WTC11 (cell line): ENCODE results near the gene TMEM143. TPM values are rescaled to one million over a fixed set of nuclear protein-coding genes. Genes with fewer than 3 reads are reported as not detected.
"Not testable (repeated sequence)": the region's sequence is repeated elsewhere in the genome, so short reads cannot be mapped to it uniquely, and the experiment has no call there.

ENCODE experiments used
- ATAC-seq: fragments of 200-7000 bp; cut with Tn5 transposase; 2 replicates; pipeline ENCODE4 v1.10.0; 2021; ENCODE audit warnings: mild to moderate bottlenecking, moderate library complexity
- CTCF ChIA-PET: fragments of 300-600 bp; sonication (Branson Sonifier 250); formaldehyde crosslinking; loops from one replicate; lab custom pipeline; 2021; ENCODE audit warnings: antibody characterized with exemption; lab: Charles Lee
- POLR2A ChIA-PET: fragments of 350-600 bp; sonication (Branson Sonifier 250); formaldehyde crosslinking; loops from one replicate; lab custom pipeline; 2021; ENCODE audit warnings: antibody characterized with exemption; lab: Charles Lee
- DNase-seq: peaks from one replicate; pipeline ENCODE4 v3.0.0; 2021; ENCODE audit warnings: low spot score
- H3K27ac Mint-ChIP-seq: 2 replicates; pipeline ENCODE4 v1.8.0; 2021; ENCODE audit warnings: mixed read lengths
- H3K27me3 Mint-ChIP-seq: 2 replicates; pipeline ENCODE4 v1.8.0; 2021; ENCODE audit warnings: low read depth, mild to moderate bottlenecking, moderate library complexity, mixed read lengths
- H3K36me3 Mint-ChIP-seq: 2 replicates; pipeline ENCODE4 v1.8.0; 2021; ENCODE audit warnings: mixed read lengths
- H3K4me1 Mint-ChIP-seq: 2 replicates; pipeline ENCODE4 v1.8.0; 2022; ENCODE audit warnings: mixed read lengths
- H3K4me3 Mint-ChIP-seq: 2 replicates; pipeline ENCODE4 v1.8.0; 2021; ENCODE audit warnings: mild to moderate bottlenecking, moderate library complexity, mixed read lengths
- H3K9me3 Mint-ChIP-seq: 2 replicates; pipeline ENCODE4 v1.8.0; 2021; ENCODE audit warnings: mixed read lengths
- ERG ChIP-seq: fragments of 250-450 bp; sonication (Bioruptor Pico); IDR thresholded peaks from 2 replicates; pipeline ENCODE4 v1.8.0; 2021; ENCODE audit warnings: mild to moderate bottlenecking
- FOXK1 ChIP-seq: sonication (generic); formaldehyde crosslinking; IDR thresholded peaks from 2 replicates; pipeline ENCODE4 v1.8.0; 2022; ENCODE audit warnings: mild to moderate bottlenecking, moderate library complexity, missing genetic modification reagents
- FOXP1 ChIP-seq: sonication (generic); formaldehyde crosslinking; IDR thresholded peaks from 2 replicates; pipeline ENCODE4 v1.8.0; 2022; ENCODE audit warnings: missing genetic modification reagents, mild to moderate bottlenecking, moderate library complexity, borderline replicate concordance
- GABPB1 ChIP-seq: sonication (generic); formaldehyde crosslinking; IDR thresholded peaks from 2 replicates; pipeline ENCODE4 v1.8.1; 2023; ENCODE audit warnings: mild to moderate bottlenecking, missing genetic modification reagents
- GRHL2 ChIP-seq: fragments of 250-450 bp; sonication (Bioruptor Pico); IDR thresholded peaks from 2 replicates; pipeline ENCODE4 v1.8.0; 2022; ENCODE audit warnings: mild to moderate bottlenecking, moderate library complexity; ENCODE audit not compliant: insufficient replicate concordance, severe bottlenecking
- HMGA2 ChIP-seq: fragments of 250-450 bp; sonication (Bioruptor Pico); IDR thresholded peaks from 2 replicates; pipeline ENCODE4 v1.4.0; 2021; ENCODE audit warnings: mild to moderate bottlenecking, moderate library complexity
- IRF2 ChIP-seq: sonication (generic); formaldehyde crosslinking; IDR thresholded peaks from 2 replicates; pipeline ENCODE4 v1.8.0; 2022; ENCODE audit warnings: low read depth, missing genetic modification reagents, borderline replicate concordance
- MXD4 ChIP-seq: fragments of 250-450 bp; sonication (Bioruptor Pico); IDR thresholded peaks from 2 replicates; pipeline ENCODE4 v1.8.0; 2021; ENCODE audit warnings: mild to moderate bottlenecking, moderate library complexity, borderline replicate concordance
- NFATC4 ChIP-seq: fragments of 250-450 bp; sonication (Bioruptor Pico); IDR thresholded peaks from 2 replicates; pipeline ENCODE4 v1.9.0; 2021; ENCODE audit warnings: mild to moderate bottlenecking
- TP53 ChIP-seq: sonication (generic); formaldehyde crosslinking; IDR thresholded peaks from 2 replicates; pipeline ENCODE4 v1.8.1; 2023; ENCODE audit warnings: mild to moderate bottlenecking, missing genetic modification reagents
- ZMAT4 ChIP-seq: fragments of 250-450 bp; sonication (Bioruptor Pico); IDR thresholded peaks from 2 replicates; pipeline ENCODE4 v1.9.0; 2021; ENCODE audit warnings: mild to moderate bottlenecking
- ZSCAN18 ChIP-seq: fragments of 250-450 bp; sonication (Bioruptor Pico); IDR thresholded peaks from 2 replicates; pipeline ENCODE4 v2.1.2; 2022; ENCODE audit warnings: mild to moderate bottlenecking, moderate library complexity
- total RNA-seq: library from RNA; stranded (reverse); gene quantifications from 3 replicates; pipeline ENCODE4 v1.2.3, GENCODE V29; 2021
- TF ChIP-seq, protein P1 (sequence below): sonication (generic); formaldehyde crosslinking; IDR thresholded peaks from 2 replicates; pipeline ENCODE4 v1.8.1; 2023; ENCODE audit warnings: mild to moderate bottlenecking, missing genetic modification reagents, borderline replicate concordance
- TF ChIP-seq, protein P2 (sequence below): fragments of 250-450 bp; sonication (Bioruptor Pico); conservative IDR thresholded peaks from 2 replicates; pipeline ENCODE4 v1.9.0; 2021; ENCODE audit warnings: mild to moderate bottlenecking
- TF ChIP-seq, protein P3 (sequence below): sonication (generic); formaldehyde crosslinking; IDR thresholded peaks from 2 replicates; pipeline ENCODE4 v1.8.1; 2022; ENCODE audit warnings: low read depth, missing genetic modification reagents, borderline replicate concordance
- TF ChIP-seq, protein P4 (sequence below): sonication (generic); formaldehyde crosslinking; IDR thresholded peaks from 2 replicates; pipeline ENCODE4 v1.8.1; 2023; ENCODE audit warnings: mild to moderate bottlenecking, missing genetic modification reagents, moderate library complexity
- TF ChIP-seq, protein P5 (sequence below): sonication (generic); formaldehyde crosslinking; IDR thresholded peaks from 2 replicates; pipeline ENCODE4 v1.8.1; 2022; ENCODE audit warnings: missing genetic modification reagents, borderline replicate concordance

TMEM143 gene
- total RNA-seq, 1 experiment from 2014 or later, result 20.2 TPM

GRCh38 chr19:48318286-48318987 lies 45.3 kb downstream of the TMEM143 start:
- H3K4me3 Mint-ChIP-seq, result no peak overlapping the region
- peaks cover 12% of the 10 kb centered on the region for H3K27me3 Mint-ChIP-seq
- peaks cover 27% of the 10 kb centered on the region for H3K4me1 Mint-ChIP-seq
- DNase-seq (no peak), ATAC-seq (no peak)
- ChIA-PET POLR2A (interaction anchor here (0.8 kb wide), 1 partner anchor 44 kb away, joined by 3 read pairs; no protein-coding TSS in a partner anchor), CTCF (interaction anchor here (0.6 to 12.8 kb wide), 12 partner anchors 9 to 265 kb away, joined by 3 to 404 read pairs (median 4); partner anchors contain the start of genes KDELR1, SYNGR4 and TMEM143)
- no peaks in the 10 kb centered on the region for H3K9me3 Mint-ChIP-seq
- no peak overlapping the region for H3K27ac Mint-ChIP-seq
- TF ChIP-seq GABPB1 (no peak), ZSCAN18 (CRISPR knock-in tag) (no peak)
- H3K36me3 Mint-ChIP-seq, result no peaks in the 10 kb centered on the region

DNA sequence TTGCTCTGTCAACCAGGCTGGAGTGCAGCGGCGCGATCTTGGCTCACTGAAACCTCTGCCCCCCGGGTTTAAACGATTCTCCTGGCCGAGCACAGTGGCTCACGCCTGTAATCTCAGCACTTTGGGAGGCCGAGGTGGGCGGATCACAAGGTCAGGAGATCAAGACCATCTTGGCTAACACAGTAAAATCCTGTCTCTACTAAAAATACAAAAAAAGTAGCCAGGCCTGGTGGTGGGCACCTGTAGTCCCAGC lies 46.1 kb downstream of the TMEM143 start:
- POLR2A ChIA-PET, ATAC-seq, H3K27me3 Mint-ChIP-seq, H3K9me3 Mint-ChIP-seq, H3K36me3 Mint-ChIP-seq, H3K4me3 Mint-ChIP-seq, DNase-seq, H3K27ac Mint-ChIP-seq: not testable (repeated sequence)
- CTCF ChIA-PET, result interaction anchor here (1.0 to 12.8 kb wide), 5 partner anchors 9 to 266 kb away, joined by 3 to 404 read pairs (median 7); partner anchors contain the start of gene KDELR1
- peaks cover 23% of the 10 kb centered on the region for H3K4me1 Mint-ChIP-seq

GRCh38 chr19:48315712-48316111 lies 48.0 kb downstream of the TMEM143 start:
- ATAC-seq, result no peak
- ChIA-PET CTCF (interaction anchor here (1.3 to 12.8 kb wide), 3 partner anchors 15 to 268 kb away, joined by 3 to 404 read pairs (median 4); no protein-coding TSS in a partner anchor), POLR2A (no interaction called here)
- H3K4me1 Mint-ChIP-seq, result peaks cover 14% of the 10 kb centered on the region
- H3K27ac Mint-ChIP-seq, result no peak overlapping the region
- no peaks in the 10 kb centered on the region for H3K36me3 Mint-ChIP-seq
- no peak overlapping the region for H3K4me3 Mint-ChIP-seq
- H3K27me3 Mint-ChIP-seq, result no peaks in the 10 kb centered on the region
- H3K9me3 Mint-ChIP-seq, result no peaks in the 10 kb centered on the region
- no peak for DNase-seq
- TF ChIP-seq MXD4 (CRISPR knock-in tag) (no peak), IRF2 (CRISPR knock-in tag) (no peak), NFATC4 (CRISPR knock-in tag) (no peak), GRHL2 (CRISPR knock-in tag) (no peak), ZMAT4 (no peak), FOXP1 (CRISPR knock-in tag) (no peak), FOXK1 (CRISPR knock-in tag) (no peak), HMGA2 (CRISPR knock-in tag) (no peak), TP53 (CRISPR knock-in tag) (no peak), ERG (no peak)
- TF ChIP-seq, protein P1, sequence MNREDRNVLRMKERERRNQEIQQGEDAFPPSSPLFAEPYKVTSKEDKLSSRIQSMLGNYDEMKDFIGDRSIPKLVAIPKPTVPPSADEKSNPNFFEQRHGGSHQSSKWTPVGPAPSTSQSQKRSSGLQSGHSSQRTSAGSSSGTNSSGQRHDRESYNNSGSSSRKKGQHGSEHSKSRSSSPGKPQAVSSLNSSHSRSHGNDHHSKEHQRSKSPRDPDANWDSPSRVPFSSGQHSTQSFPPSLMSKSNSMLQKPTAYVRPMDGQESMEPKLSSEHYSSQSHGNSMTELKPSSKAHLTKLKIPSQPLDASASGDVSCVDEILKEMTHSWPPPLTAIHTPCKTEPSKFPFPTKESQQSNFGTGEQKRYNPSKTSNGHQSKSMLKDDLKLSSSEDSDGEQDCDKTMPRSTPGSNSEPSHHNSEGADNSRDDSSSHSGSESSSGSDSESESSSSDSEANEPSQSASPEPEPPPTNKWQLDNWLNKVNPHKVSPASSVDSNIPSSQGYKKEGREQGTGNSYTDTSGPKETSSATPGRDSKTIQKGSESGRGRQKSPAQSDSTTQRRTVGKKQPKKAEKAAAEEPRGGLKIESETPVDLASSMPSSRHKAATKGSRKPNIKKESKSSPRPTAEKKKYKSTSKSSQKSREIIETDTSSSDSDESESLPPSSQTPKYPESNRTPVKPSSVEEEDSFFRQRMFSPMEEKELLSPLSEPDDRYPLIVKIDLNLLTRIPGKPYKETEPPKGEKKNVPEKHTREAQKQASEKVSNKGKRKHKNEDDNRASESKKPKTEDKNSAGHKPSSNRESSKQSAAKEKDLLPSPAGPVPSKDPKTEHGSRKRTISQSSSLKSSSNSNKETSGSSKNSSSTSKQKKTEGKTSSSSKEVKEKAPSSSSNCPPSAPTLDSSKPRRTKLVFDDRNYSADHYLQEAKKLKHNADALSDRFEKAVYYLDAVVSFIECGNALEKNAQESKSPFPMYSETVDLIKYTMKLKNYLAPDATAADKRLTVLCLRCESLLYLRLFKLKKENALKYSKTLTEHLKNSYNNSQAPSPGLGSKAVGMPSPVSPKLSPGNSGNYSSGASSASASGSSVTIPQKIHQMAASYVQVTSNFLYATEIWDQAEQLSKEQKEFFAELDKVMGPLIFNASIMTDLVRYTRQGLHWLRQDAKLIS, result no peak
- TF ChIP-seq, protein P2, sequence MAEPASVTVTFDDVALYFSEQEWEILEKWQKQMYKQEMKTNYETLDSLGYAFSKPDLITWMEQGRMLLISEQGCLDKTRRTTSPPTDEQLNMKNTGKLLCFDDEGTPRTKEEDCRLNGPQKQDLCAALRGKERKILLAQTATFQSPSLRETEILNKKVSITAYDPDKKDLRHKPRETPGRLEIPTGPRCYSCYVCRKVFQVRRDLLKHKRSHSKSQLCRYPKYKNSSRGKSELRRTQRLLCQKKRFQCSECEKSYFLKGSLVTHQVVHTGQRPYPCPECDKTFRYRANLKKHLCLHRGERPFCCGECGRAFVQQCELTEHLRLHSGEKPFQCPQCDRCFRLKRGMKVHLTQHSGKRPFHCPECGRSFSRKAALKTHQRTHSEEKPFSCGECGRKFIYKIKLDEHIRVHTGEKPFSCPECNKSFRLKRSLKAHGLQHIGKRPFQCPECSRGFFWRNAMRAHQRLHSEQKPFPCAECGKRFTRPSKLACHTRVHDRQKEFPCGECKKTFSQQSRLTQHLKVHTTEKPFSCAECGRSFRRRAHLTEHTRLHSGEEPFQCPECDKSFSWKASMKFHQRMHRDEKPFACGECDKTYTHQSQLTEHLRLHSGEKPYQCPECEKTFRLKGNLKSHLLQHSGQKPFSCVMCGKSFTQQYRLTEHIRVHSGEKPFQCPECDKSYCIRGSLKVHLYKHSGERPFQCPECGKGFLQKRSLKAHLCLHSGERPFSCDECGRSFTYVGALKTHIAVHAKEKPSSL (CRISPR knock-in tag), result no peak
- TF ChIP-seq, protein P3, sequence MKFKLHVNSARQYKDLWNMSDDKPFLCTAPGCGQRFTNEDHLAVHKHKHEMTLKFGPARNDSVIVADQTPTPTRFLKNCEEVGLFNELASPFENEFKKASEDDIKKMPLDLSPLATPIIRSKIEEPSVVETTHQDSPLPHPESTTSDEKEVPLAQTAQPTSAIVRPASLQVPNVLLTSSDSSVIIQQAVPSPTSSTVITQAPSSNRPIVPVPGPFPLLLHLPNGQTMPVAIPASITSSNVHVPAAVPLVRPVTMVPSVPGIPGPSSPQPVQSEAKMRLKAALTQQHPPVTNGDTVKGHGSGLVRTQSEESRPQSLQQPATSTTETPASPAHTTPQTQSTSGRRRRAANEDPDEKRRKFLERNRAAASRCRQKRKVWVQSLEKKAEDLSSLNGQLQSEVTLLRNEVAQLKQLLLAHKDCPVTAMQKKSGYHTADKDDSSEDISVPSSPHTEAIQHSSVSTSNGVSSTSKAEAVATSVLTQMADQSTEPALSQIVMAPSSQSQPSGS (CRISPR knock-in tag), result no peak
- TF ChIP-seq, protein P4, sequence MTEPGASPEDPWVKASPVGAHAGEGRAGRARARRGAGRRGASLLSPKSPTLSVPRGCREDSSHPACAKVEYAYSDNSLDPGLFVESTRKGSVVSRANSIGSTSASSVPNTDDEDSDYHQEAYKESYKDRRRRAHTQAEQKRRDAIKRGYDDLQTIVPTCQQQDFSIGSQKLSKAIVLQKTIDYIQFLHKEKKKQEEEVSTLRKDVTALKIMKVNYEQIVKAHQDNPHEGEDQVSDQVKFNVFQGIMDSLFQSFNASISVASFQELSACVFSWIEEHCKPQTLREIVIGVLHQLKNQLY (CRISPR knock-in tag), result no peak
- TF ChIP-seq, protein P5, sequence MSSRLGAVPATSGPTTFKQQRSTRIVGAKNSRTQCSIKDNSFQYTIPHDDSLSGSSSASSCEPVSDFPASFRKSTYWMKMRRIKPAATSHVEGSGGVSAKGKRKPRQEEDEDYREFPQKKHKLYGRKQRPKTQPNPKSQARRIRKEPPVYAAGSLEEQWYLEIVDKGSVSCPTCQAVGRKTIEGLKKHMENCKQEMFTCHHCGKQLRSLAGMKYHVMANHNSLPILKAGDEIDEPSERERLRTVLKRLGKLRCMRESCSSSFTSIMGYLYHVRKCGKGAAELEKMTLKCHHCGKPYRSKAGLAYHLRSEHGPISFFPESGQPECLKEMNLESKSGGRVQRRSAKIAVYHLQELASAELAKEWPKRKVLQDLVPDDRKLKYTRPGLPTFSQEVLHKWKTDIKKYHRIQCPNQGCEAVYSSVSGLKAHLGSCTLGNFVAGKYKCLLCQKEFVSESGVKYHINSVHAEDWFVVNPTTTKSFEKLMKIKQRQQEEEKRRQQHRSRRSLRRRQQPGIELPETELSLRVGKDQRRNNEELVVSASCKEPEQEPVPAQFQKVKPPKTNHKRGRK (CRISPR knock-in tag), result no peak
